Ovary (tissue), 9 donors: ENCODE data around the gene WASF2. TPM values are rescaled to one million over a fixed set of nuclear protein-coding genes. Genes with fewer than 3 reads are reported as not detected.

Experiments
- DNase-seq, 5 donors: peaks; one replicate each; pipeline ENCODE4 v3.0.0-alpha.2; 2019 to 2020
- H3K27ac ChIP-seq, 2 donors: fragments of 200-600 bp; one replicate each; pipeline versions ENCODE4 v1.5.1 to v1.8.0; 2019 to 2022
- H3K27me3 ChIP-seq: fragments of 200-600 bp; one replicate; pipeline ENCODE4 v1.8.0; 2022
- H3K36me3 ChIP-seq: fragments of 200-600 bp; sonication (generic); one replicate; pipeline ENCODE4 v1.5.1; 2019
- H3K4me1 ChIP-seq: one replicate; pipeline ENCODE4 v1.8.1; 2013; ENCODE audit warnings: mild to moderate bottlenecking, moderate library complexity; ENCODE audit not compliant: insufficient read depth
- H3K4me3 ChIP-seq: fragments of 200-600 bp; sonication (generic); one replicate; pipeline ENCODE4 v1.5.1; 2017
- H3K9me3 ChIP-seq, 2 donors: fragments of 200-600 bp in 1 of 2; sonication (generic) in 1 of 2; one replicate each; pipeline versions ENCODE4 v1.5.1 to v1.8.1; 2013 to 2019; ENCODE audit warnings: mild to moderate bottlenecking in 1 of 2, moderate library complexity in 1 of 2
- EP300 ChIP-seq: sonication (generic); formaldehyde crosslinking; IDR thresholded peaks from one replicate; pipeline ENCODE4 v1.6.1; 2017; ENCODE audit warnings: antibody characterized with exemption
- POLR2A ChIP-seq: fragments of 450-650 bp; IDR thresholded peaks from one replicate; pipeline ENCODE4 v1.6.1; 2017; ENCODE audit warnings: antibody characterized with exemption, mild to moderate bottlenecking, moderate library complexity
- WGBS, 3 donors: extraction: QIAGEN DNeasy Blood & Tissue Kit in 1 of 3; methylation state at CpG; one replicate each; pipeline versions ENCODE4 v1.1.5 to v1.1.7; 2013 to 2017; 5-methylcytosine and 5-hydroxymethylcytosine counted together
- intact Hi-C, 4 donors: fragments of 100-400 bp; cut with DNase I; formaldehyde crosslinking; loops; one replicate each; pipeline versions ENCODE4 v1.11.0 to v1.15.1; 2022 to 2023
- polyA plus RNA-seq, 2 donors: library from polyadenylated mRNA; stranded (reverse); fragments of 200-250 nt in 1 of 2; fragments of 350-450 nt in 1 of 2; fragmentation: Illumina TruSeq in 1 of 2; extraction: RNeasy Lipid Tissue Mini Kit (QIAGEN cat#74804) in 1 of 2; gene quantifications; one replicate each; pipeline ENCODE4 v1.2.3, GENCODE V29; 2013 to 2014
- total RNA-seq, 7 donors: library from RNA; depleted of rRNA in 2 of 7; stranded (reverse); fragments of >200 nt in 2 of 7; fragmentation: NEBNext Ultra II Directional in 3 of 7; extraction: Animal tissue kit (Norgen Biotek cat#: 25700) in 3 of 7; gene quantifications; one replicate each; pipeline versions ENCODE4 v1.1.0 to v1.2.4, GENCODE V29; 2016 to 2023
- TF ChIP-seq, protein P1 (sequence below), 3 donors: fragments of 450-650 bp in 2 of 3; fragments of 200-600 bp in 1 of 3; IDR thresholded peaks; one replicate each; pipeline versions ENCODE4 v1.5.1 to v1.8.0; 2016 to 2022; ENCODE audit warnings: antibody characterized with exemption in 3 of 3, mild to moderate bottlenecking in 1 of 3
- donor health status: DM: no; HTN: no; CAD: no; lungs with moderate emphysema.
- donor health status: DM: no; HTN: no; CAD: no.
- donor health status: Bipolar disorder and iron deficiency.
- donor health status: DM: yes; HTN: yes; CAD: no.
- donor health status: DM: no; HTN: no; CAD: no.
- donor health status: DM: yes; HTN: yes; CAD: no.

The WASF2 gene
- total and polyA plus RNA-seq, 9 donors = 28.0 to 233 (median 153) TPM

DNA sequence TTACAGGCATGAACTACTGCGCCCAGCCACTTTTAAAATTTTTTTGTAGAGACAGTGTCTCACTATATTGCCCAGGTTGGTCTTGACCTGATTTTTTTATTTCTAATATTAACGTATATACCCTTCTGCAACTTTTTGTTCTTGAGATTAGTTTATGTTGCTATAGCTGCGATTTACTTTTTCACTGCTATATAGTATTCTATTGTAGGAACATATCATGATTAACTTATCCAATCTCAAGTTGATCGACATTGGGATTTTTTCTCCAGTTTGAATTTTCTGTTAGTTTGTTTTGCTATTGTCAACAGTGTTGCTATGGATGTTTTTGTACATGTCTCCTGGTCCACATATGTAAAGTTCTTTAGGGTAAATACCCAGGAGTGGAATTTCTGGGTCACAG is 35.4 kb downstream of the WASF2 start:
- 94 to 96% (median 94%) methylated on average over 4 of the region's 4 CpGs for WGBS, 3 donors
- Histone ChIP-seq H3K4me3 (no peak overlapping the region), H3K36me3 (no peaks in the 10 kb centered on the region), H3K9me3 (no peaks in the 10 kb centered on the region), H3K27me3 (no peaks in the 10 kb centered on the region), H3K4me1 (peaks cover 2% of the 10 kb centered on the region), H3K27ac (no peak overlapping the region)
- no peak for DNase-seq
- TF ChIP-seq, protein P1, sequence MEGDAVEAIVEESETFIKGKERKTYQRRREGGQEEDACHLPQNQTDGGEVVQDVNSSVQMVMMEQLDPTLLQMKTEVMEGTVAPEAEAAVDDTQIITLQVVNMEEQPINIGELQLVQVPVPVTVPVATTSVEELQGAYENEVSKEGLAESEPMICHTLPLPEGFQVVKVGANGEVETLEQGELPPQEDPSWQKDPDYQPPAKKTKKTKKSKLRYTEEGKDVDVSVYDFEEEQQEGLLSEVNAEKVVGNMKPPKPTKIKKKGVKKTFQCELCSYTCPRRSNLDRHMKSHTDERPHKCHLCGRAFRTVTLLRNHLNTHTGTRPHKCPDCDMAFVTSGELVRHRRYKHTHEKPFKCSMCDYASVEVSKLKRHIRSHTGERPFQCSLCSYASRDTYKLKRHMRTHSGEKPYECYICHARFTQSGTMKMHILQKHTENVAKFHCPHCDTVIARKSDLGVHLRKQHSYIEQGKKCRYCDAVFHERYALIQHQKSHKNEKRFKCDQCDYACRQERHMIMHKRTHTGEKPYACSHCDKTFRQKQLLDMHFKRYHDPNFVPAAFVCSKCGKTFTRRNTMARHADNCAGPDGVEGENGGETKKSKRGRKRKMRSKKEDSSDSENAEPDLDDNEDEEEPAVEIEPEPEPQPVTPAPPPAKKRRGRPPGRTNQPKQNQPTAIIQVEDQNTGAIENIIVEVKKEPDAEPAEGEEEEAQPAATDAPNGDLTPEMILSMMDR (IDR thresholded peaks at IDR 0.05) = no peak
- TF ChIP-seq POLR2A (no peak), EP300 (no peak)
- intact Hi-C loops = no loop called here

DNA sequence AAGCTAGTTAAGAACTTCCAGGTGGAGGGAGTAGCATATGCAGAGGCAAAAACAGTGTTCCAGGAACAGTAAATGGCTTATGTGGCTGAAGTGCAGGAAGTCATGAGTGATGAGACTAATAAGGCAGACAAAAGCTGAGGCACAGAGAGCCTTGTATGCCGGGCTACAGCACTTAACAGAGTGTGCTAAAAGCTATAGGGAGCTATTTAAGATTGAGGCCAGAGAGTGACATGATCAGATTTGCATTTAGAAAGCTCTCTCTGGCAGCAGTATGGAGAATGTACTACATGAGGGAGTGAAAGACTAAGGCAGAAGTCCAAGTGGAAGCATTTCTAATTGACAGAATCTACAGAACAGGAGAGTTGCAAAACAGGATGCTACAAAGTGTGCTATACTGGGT is 38.6 kb downstream of the WASF2 start:
- DNase-seq = no peak
- Histone ChIP-seq H3K4me3 (no peak overlapping the region), H3K27me3 (no peaks in the 10 kb centered on the region), H3K36me3 (no peaks in the 10 kb centered on the region), H3K27ac (no peak overlapping the region), H3K9me3 (no peaks in the 10 kb centered on the region), H3K4me1 (peaks cover 2% of the 10 kb centered on the region)
- 65 to 84% (median 75%) methylated on average over 1 of the region's 1 CpG for WGBS, 3 donors
- intact Hi-C loops = no loop called here
- TF ChIP-seq, protein P1 (IDR thresholded peaks at IDR 0.05) = no peak
- TF ChIP-seq POLR2A (no peak), EP300 (no peak)

DNA sequence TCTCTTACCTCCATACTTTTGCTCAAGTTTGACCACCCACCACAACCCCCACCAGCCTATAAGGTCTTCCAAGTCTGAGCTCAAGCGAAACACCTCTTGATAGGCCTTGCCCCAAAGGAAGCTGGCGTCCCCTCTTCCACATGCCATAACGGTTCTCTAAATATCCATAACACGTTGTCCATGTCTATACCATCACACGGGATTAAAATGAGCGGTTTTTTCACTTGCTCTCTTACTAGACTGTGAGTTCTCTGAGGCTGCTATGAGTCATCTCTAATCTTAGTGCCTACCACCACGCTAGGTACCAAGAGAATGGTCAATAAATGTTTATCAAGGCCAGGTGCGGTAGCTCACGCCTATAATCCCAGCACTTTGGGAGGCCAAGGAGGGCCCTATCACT is 41.0 kb downstream of the WASF2 start:
- Histone ChIP-seq H3K9me3 (no peaks in the 10 kb centered on the region), H3K36me3 (no peaks in the 10 kb centered on the region), H3K27me3 (no peaks in the 10 kb centered on the region), H3K27ac (no peak overlapping the region), H3K4me3 (no peak overlapping the region), H3K4me1 (no peaks in the 10 kb centered on the region)
- DNase-seq = no peak
- intact Hi-C loops = no loop called here
- TF ChIP-seq EP300 = no peak
- TF ChIP-seq, protein P1 (IDR thresholded peaks at IDR 0.05) = no peak
- no peak for TF ChIP-seq POLR2A
- 94 to 96% (median 96%) methylated on average over 9 of the region's 9 CpGs for WGBS, 3 donors

DNA sequence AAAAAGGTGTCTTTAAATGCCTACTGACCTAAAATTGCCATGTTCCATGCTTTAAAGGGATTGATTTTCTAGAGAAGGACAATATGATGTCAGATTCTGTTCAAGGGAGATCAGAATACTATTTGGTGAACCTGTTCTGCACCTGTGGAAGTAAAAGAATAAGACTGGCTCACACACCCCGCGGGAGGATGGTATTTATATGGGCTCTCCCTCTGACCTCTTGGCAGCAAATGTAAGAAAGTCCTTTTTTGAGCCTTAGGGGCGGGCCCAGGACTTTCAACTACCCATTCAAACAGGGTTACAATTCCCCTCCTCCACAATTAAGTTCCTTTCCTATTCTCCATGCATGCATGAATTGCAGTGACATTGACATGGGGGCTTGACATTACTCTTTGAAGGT is 42.1 kb downstream of the WASF2 start:
- H3K9me3 ChIP-seq = no peaks in the 10 kb centered on the region
- WGBS, 3 donors = 55 to 63% (median 62%) methylated on average over 3 of the region's 3 CpGs
- no peaks in the 10 kb centered on the region for H3K36me3 ChIP-seq
- intact Hi-C loops = no loop called here
- TF ChIP-seq POLR2A = no peak
- TF ChIP-seq, protein P1 (IDR thresholded peaks at IDR 0.05) = no peak
- TF ChIP-seq EP300 = no peak
- no peaks in the 10 kb centered on the region for H3K27me3 ChIP-seq
- H3K4me3 ChIP-seq = no peak overlapping the region
- H3K4me1 ChIP-seq = no peaks in the 10 kb centered on the region
- H3K27ac ChIP-seq = no peak overlapping the region
- no peak for DNase-seq

DNA sequence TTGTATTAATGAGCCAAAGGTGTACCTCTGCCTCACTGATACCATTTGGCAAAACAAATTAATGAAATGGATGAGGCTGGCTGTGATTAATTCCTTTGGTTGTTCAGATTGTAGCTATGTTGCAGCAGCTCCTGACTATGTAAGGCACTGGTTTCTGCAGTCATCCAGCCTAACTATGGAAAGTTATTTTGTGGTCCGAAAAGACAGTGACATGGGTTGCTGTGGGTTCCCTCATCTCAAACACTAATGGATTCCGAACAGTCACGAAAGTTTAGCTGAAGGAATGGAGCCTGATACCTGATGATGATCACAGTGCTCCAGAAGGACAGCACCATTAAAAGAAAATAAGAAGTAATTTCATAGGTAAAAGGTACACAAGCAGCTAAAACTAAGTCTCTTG is 42.6 kb downstream of the WASF2 start:
- TF ChIP-seq, protein P1 (IDR thresholded peaks at IDR 0.05) = no peak
- TF ChIP-seq POLR2A (no peak), EP300 (no peak)
- intact Hi-C loops = no loop called here
- Histone ChIP-seq H3K27ac (no peak overlapping the region), H3K9me3 (no peaks in the 10 kb centered on the region), H3K4me1 (no peaks in the 10 kb centered on the region), H3K27me3 (no peaks in the 10 kb centered on the region), H3K4me3 (no peak overlapping the region), H3K36me3 (no peaks in the 10 kb centered on the region)
- no peak for DNase-seq
- WGBS, 3 donors = 93 to 96% (median 93%) methylated on average over 3 of the region's 3 CpGs
